HG03108 (cell line): ENCODE data around the gene GSTA2.
"Not testable (repeated sequence)": the region's sequence is repeated elsewhere in the genome, so short reads cannot be mapped to it uniquely, and the experiment has no call there.

Source experiments
- ATAC-seq: cut with Tn5 transposase; IDR thresholded peaks from one replicate; pipeline ENCODE4 v1.9.1; 2021; ENCODE audit warnings: moderate library complexity; ENCODE audit not compliant: unreplicated experiment

Gene GSTA2

GRCh38 chr6:52763322-52763916 is at the start of gene GSTA2:
Gene GSTA2, minus strand, starts transcription at chr6:52763475. Its CDS starts 5,528 bp downstream, at chr6:52757947.
- ATAC-seq: not testable (repeated sequence)

- not testable (repeated sequence) for ATAC-seq
Measured at GRCh38 chr6:52809777-52810176, 46.5 kb upstream of the GSTA2 start.

- no peak for ATAC-seq
Measured at GRCh38 chr6:52808660-52809059, 45.4 kb upstream of the GSTA2 start.

- ATAC-seq: not testable (repeated sequence)
Measured at GRCh38 chr6:52803668-52804255, 40.5 kb upstream of the GSTA2 start, which contains the start of gene GSTA1. Gene GSTA1, minus strand, starts transcription at chr6:52803816. Its CDS starts 4,549 bp downstream, at chr6:52799267.

- ATAC-seq: no peak
Measured at GRCh38 chr6:52802806-52803205, 39.5 kb upstream of the GSTA2 start.

- no peak for ATAC-seq
Measured at GRCh38 chr6:52801188-52801841, 38.0 kb upstream of the GSTA2 start.

GRCh38 chr6:52799272-52799671 is 36.0 kb upstream of the GSTA2 start:
- ATAC-seq: not testable (repeated sequence)

- ATAC-seq: not testable (repeated sequence)
Measured at GRCh38 chr6:52794366-52794765, 31.1 kb upstream of the GSTA2 start.

- ATAC-seq: no peak
Measured at GRCh38 chr6:52790861-52791260, 27.6 kb upstream of the GSTA2 start.

GRCh38 chr6:52789658-52790057 is 26.4 kb upstream of the GSTA2 start:
- ATAC-seq: not testable (repeated sequence)

GRCh38 chr6:52788478-52788877 is 25.2 kb upstream of the GSTA2 start:
- no peak for ATAC-seq

GRCh38 chr6:52787917-52788316 is 24.6 kb upstream of the GSTA2 start:
- ATAC-seq: no peak

GRCh38 chr6:52786249-52786956 is 23.1 kb upstream of the GSTA2 start:
- no peak for ATAC-seq

GRCh38 chr6:52782696-52783274 is 19.5 kb upstream of the GSTA2 start:
- not testable (repeated sequence) for ATAC-seq

- ATAC-seq: not testable (repeated sequence)
Measured at GRCh38 chr6:52782209-52782608, 18.9 kb upstream of the GSTA2 start.

GRCh38 chr6:52779237-52779636 is 16.0 kb upstream of the GSTA2 start:
- ATAC-seq: no peak

GRCh38 chr6:52776711-52777351 is 13.6 kb upstream of the GSTA2 start:
- not testable (repeated sequence) for ATAC-seq

GRCh38 chr6:52769399-52769798 is 6.1 kb upstream of the GSTA2 start:
- ATAC-seq: not testable (repeated sequence)

GRCh38 chr6:52767658-52768057 is 4.4 kb upstream of the GSTA2 start:
- ATAC-seq: not testable (repeated sequence)

GRCh38 chr6:52761673-52762491 is 1.4 kb downstream of the GSTA2 start:
- ATAC-seq: not testable (repeated sequence)
